Measurements from ENCODE around the gene HIGD2B.
"Not testable (repeated sequence)": the region's sequence is repeated elsewhere in the genome, so short reads cannot be mapped to it uniquely, and the experiment has no call there.

DNA sequence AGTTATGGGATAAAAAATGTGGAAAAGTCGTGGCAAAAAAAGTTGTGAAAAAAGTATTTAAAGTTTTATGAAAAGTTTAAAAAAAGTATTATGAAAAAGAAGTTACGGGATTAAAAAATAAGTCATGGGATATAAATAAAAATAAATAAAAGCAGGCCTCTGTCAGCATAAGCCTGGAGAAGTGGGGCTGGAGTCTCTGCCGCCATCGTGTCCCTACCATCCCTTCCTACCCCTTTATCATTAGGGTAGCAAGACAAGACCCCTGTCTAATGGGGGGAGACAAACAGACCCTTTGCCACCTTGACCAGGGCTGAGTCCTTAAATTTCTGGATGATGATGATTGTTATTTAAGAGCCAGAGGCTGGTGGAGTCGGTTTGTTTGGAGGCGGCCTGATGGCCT, 16.2 kb downstream of the HIGD2B start:
- not testable (repeated sequence) for TF ChIP-seq KAT7 (CRISPR knock-in tag; IDR thresholded peaks at IDR 0.05; ENCODE audit: borderline replicate concordance); ATF1 (CRISPR knock-in tag; IDR thresholded peaks at IDR 0.05); SP1 (CRISPR knock-in tag; conservative IDR thresholded peaks at IDR 0.05); TEAD4 (CRISPR knock-in tag; IDR thresholded peaks at IDR 0.05); ZNF232 (CRISPR knock-in tag; IDR thresholded peaks at IDR 0.05); ETV6 (CRISPR knock-in tag; IDR thresholded peaks at IDR 0.05); NFYB (CRISPR knock-in tag; conservative IDR thresholded peaks at IDR 0.05; ENCODE audit: low read depth); PRRX2 (CRISPR knock-in tag; IDR thresholded peaks at IDR 0.05)
- TF ChIP-seq, protein P1, sequence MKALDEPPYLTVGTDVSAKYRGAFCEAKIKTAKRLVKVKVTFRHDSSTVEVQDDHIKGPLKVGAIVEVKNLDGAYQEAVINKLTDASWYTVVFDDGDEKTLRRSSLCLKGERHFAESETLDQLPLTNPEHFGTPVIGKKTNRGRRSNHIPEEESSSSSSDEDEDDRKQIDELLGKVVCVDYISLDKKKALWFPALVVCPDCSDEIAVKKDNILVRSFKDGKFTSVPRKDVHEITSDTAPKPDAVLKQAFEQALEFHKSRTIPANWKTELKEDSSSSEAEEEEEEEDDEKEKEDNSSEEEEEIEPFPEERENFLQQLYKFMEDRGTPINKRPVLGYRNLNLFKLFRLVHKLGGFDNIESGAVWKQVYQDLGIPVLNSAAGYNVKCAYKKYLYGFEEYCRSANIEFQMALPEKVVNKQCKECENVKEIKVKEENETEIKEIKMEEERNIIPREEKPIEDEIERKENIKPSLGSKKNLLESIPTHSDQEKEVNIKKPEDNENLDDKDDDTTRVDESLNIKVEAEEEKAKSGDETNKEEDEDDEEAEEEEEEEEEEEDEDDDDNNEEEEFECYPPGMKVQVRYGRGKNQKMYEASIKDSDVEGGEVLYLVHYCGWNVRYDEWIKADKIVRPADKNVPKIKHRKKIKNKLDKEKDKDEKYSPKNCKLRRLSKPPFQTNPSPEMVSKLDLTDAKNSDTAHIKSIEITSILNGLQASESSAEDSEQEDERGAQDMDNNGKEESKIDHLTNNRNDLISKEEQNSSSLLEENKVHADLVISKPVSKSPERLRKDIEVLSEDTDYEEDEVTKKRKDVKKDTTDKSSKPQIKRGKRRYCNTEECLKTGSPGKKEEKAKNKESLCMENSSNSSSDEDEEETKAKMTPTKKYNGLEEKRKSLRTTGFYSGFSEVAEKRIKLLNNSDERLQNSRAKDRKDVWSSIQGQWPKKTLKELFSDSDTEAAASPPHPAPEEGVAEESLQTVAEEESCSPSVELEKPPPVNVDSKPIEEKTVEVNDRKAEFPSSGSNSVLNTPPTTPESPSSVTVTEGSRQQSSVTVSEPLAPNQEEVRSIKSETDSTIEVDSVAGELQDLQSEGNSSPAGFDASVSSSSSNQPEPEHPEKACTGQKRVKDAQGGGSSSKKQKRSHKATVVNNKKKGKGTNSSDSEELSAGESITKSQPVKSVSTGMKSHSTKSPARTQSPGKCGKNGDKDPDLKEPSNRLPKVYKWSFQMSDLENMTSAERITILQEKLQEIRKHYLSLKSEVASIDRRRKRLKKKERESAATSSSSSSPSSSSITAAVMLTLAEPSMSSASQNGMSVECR (CRISPR knock-in tag; IDR thresholded peaks at IDR 0.05; ENCODE audit: borderline replicate concordance): not testable (repeated sequence)
- TF ChIP-seq, protein P2, sequence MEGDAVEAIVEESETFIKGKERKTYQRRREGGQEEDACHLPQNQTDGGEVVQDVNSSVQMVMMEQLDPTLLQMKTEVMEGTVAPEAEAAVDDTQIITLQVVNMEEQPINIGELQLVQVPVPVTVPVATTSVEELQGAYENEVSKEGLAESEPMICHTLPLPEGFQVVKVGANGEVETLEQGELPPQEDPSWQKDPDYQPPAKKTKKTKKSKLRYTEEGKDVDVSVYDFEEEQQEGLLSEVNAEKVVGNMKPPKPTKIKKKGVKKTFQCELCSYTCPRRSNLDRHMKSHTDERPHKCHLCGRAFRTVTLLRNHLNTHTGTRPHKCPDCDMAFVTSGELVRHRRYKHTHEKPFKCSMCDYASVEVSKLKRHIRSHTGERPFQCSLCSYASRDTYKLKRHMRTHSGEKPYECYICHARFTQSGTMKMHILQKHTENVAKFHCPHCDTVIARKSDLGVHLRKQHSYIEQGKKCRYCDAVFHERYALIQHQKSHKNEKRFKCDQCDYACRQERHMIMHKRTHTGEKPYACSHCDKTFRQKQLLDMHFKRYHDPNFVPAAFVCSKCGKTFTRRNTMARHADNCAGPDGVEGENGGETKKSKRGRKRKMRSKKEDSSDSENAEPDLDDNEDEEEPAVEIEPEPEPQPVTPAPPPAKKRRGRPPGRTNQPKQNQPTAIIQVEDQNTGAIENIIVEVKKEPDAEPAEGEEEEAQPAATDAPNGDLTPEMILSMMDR (IDR thresholded peaks at IDR 0.05): not testable (repeated sequence)
- TF ChIP-seq, protein P3, sequence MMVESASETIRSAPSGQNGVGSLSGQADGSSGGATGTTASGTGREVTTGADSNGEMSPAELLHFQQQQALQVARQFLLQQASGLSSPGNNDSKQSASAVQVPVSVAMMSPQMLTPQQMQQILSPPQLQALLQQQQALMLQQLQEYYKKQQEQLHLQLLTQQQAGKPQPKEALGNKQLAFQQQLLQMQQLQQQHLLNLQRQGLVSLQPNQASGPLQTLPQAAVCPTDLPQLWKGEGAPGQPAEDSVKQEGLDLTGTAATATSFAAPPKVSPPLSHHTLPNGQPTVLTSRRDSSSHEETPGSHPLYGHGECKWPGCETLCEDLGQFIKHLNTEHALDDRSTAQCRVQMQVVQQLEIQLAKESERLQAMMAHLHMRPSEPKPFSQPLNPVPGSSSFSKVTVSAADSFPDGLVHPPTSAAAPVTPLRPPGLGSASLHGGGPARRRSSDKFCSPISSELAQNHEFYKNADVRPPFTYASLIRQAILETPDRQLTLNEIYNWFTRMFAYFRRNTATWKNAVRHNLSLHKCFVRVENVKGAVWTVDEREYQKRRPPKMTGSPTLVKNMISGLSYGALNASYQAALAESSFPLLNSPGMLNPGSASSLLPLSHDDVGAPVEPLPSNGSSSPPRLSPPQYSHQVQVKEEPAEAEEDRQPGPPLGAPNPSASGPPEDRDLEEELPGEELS (CRISPR knock-in tag; IDR thresholded peaks at IDR 0.05): not testable (repeated sequence)
- TF ChIP-seq, protein P4, sequence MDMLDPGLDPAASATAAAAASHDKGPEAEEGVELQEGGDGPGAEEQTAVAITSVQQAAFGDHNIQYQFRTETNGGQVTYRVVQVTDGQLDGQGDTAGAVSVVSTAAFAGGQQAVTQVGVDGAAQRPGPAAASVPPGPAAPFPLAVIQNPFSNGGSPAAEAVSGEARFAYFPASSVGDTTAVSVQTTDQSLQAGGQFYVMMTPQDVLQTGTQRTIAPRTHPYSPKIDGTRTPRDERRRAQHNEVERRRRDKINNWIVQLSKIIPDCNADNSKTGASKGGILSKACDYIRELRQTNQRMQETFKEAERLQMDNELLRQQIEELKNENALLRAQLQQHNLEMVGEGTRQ (CRISPR knock-in tag; IDR thresholded peaks at IDR 0.05): not testable (repeated sequence)
